HEK293 (cell line): ENCODE results near the gene EEF1AKMT4.

Experiments
- CTCF ChIA-PET: fragments of 350-600 bp; formaldehyde crosslinking; extraction: SDS; loops from one replicate; lab custom pipeline; 2021; ENCODE audit warnings: antibody characterized with exemption; lab: Yijun Ruan, JAX
- POLR2A ChIA-PET: fragments of 300-600 bp; formaldehyde crosslinking; extraction: SDS; loops from one replicate; lab custom pipeline; 2020; ENCODE audit warnings: antibody characterized with exemption, inconsistent platforms; lab: Yijun Ruan, JAX
- H3K27ac ChIP-seq: fragments of 200-500 bp; sonication (Bioruptor generic); 2 replicates; pipeline ENCODE4 v1.5.1; 2014; ENCODE audit warnings: low read depth, low read length, control low read depth, inconsistent platforms; ENCODE audit errors: extremely low read depth
- H3K36me3 ChIP-seq, 2 experiments: fragments of 200-500 bp in 1 of 2; sonication (Bioruptor generic) in 1 of 2; 1 replicate in 1 of 2; 2 replicates in 1 of 2; pipeline ENCODE4 v1.5.1; 2014 to 2017; ENCODE audit warnings: inconsistent platforms in 2 of 2, low read length in 2 of 2; ENCODE audit not compliant: control insufficient read depth in 2 of 2, insufficient read depth in 1 of 2
- H3K4me1 ChIP-seq: fragments of 200-500 bp; sonication (Bioruptor generic); 2 replicates; pipeline ENCODE4 v1.5.1; 2014; ENCODE audit warnings: mild to moderate bottlenecking, low read length, inconsistent platforms; ENCODE audit not compliant: control insufficient read depth, insufficient read depth
- H3K4me3 ChIP-seq: 2 replicates; pipeline ENCODE4 v1.5.1; 2011; ENCODE audit warnings: low read depth, mild to moderate bottlenecking, control low read depth, low read length, moderate library complexity
- H3K9me3 ChIP-seq: fragments of 200-500 bp; sonication (Bioruptor generic); 2 replicates; pipeline ENCODE4 v1.5.1; 2014; ENCODE audit warnings: low read depth, low read length, inconsistent platforms; ENCODE audit not compliant: control insufficient read depth, insufficient read depth
- PRDM6 ChIP-seq: fragments of 450-650 bp; formaldehyde crosslinking; IDR thresholded peaks from 2 replicates; pipeline ENCODE4 v1.5.1; 2017; ENCODE audit warnings: missing biosample characterization, missing genetic modification characterization
- RBAK ChIP-seq: fragments of 450-650 bp; formaldehyde crosslinking; IDR thresholded peaks from 2 replicates; pipeline ENCODE4 v1.5.1; 2016; ENCODE audit warnings: missing biosample characterization, missing genetic modification characterization
- WT1 ChIP-seq: fragments of 450-650 bp; formaldehyde crosslinking; IDR thresholded peaks from 2 replicates; pipeline ENCODE4 v1.5.1; 2016; ENCODE audit warnings: missing biosample characterization, missing genetic modification characterization
- YY1 ChIP-seq: fragments of 450-650 bp; formaldehyde crosslinking; IDR thresholded peaks from 2 replicates; pipeline ENCODE4 v1.5.1; 2018; ENCODE audit warnings: missing biosample characterization, missing genetic modification characterization
- YY2 ChIP-seq: fragments of 450-650 bp; formaldehyde crosslinking; IDR thresholded peaks from 2 replicates; pipeline ENCODE4 v1.5.1; 2016; ENCODE audit warnings: missing biosample characterization, missing genetic modification characterization
- ZIC2 ChIP-seq: fragments of 450-650 bp; formaldehyde crosslinking; IDR thresholded peaks from 2 replicates; pipeline ENCODE4 v1.5.1; 2016; ENCODE audit warnings: missing biosample characterization, missing genetic modification characterization
- ZNF148 ChIP-seq: fragments of 450-650 bp; formaldehyde crosslinking; IDR thresholded peaks from 2 replicates; pipeline ENCODE4 v1.5.0; 2017; ENCODE audit warnings: missing biosample characterization, missing genetic modification characterization, borderline replicate concordance
- ZNF266 ChIP-seq: fragments of 450-650 bp; formaldehyde crosslinking; IDR thresholded peaks from 2 replicates; pipeline ENCODE4 v1.5.1; 2016; ENCODE audit warnings: missing biosample characterization, missing genetic modification characterization, low read depth
- ZNF274 ChIP-seq, 2 experiments: fragments of 200-500 bp in 1 of 2; fragments of 450-650 bp in 1 of 2; sonication (Bioruptor generic) in 1 of 2; formaldehyde crosslinking in 1 of 2; IDR thresholded peaks; 2 replicates each; pipeline versions ENCODE4 v1.5.1 to v1.6.1; 2014 to 2016; ENCODE audit warnings: borderline replicate concordance in 1 of 2, inconsistent platforms in 1 of 2, low read length in 1 of 2, missing biosample characterization in 1 of 2, missing genetic modification characterization in 1 of 2
- ZNF280C ChIP-seq: fragments of 450-650 bp; formaldehyde crosslinking; IDR thresholded peaks from 2 replicates; pipeline ENCODE4 v1.5.1; 2016; ENCODE audit warnings: missing biosample characterization, missing genetic modification characterization
- ZNF311 ChIP-seq: fragments of 450-650 bp; formaldehyde crosslinking; IDR thresholded peaks from 2 replicates; pipeline ENCODE4 v1.5.1; 2017; ENCODE audit warnings: missing biosample characterization, missing genetic modification characterization, borderline replicate concordance
- ZNF571 ChIP-seq: fragments of 450-650 bp; formaldehyde crosslinking; IDR thresholded peaks from 2 replicates; pipeline ENCODE4 v1.5.0; 2017; ENCODE audit warnings: missing biosample characterization, missing genetic modification characterization
- ZNF639 ChIP-seq: fragments of 450-650 bp; formaldehyde crosslinking; IDR thresholded peaks from 2 replicates; pipeline ENCODE4 v1.5.1; 2016; ENCODE audit warnings: missing biosample characterization, missing genetic modification characterization
- ZNF645 ChIP-seq: fragments of 450-650 bp; formaldehyde crosslinking; IDR thresholded peaks from 2 replicates; pipeline ENCODE4; 2016; ENCODE audit warnings: missing biosample characterization, missing genetic modification characterization
- ZNF654 ChIP-seq: fragments of 450-650 bp; formaldehyde crosslinking; IDR thresholded peaks from 2 replicates; pipeline ENCODE4 v1.5.1; 2016; ENCODE audit warnings: low read depth, missing biosample characterization, missing genetic modification characterization
- ZNF704 ChIP-seq: fragments of 450-650 bp; formaldehyde crosslinking; IDR thresholded peaks from 2 replicates; pipeline ENCODE4 v1.5.1; 2016; ENCODE audit warnings: missing biosample characterization, missing genetic modification characterization
- ZNF830 ChIP-seq: fragments of 450-650 bp; IDR thresholded peaks from 2 replicates; pipeline ENCODE4 v1.5.0; 2018; ENCODE audit warnings: missing biosample characterization, missing genetic modification characterization, low read depth, mild to moderate bottlenecking, moderate library complexity

Gene EEF1AKMT4

GRCh38 chr3:184211297-184211696 is 38.2 kb upstream of the EEF1AKMT4 start (continued):
- TF ChIP-seq ZNF639 (tag by site-specific recombination) = no peak
- no peak for TF ChIP-seq RBAK (tag by site-specific recombination)
- TF ChIP-seq ZNF280C (tag by site-specific recombination) = no peak
- no peak for TF ChIP-seq ZNF311 (tag by site-specific recombination)
- TF ChIP-seq ZNF645 (tag by site-specific recombination) = no peak
- no peak for TF ChIP-seq YY1 (tag by site-specific recombination)
- no peak for TF ChIP-seq ZNF148

- Histone ChIP-seq H3K27ac (no peak overlapping the region), H3K36me3 (no peaks in the 10 kb centered on the region), H3K4me3 (no peak overlapping the region), H3K4me1 (no peaks in the 10 kb centered on the region), H3K9me3 (no peaks in the 10 kb centered on the region)
- CTCF ChIA-PET = interaction anchor here (1.2 kb wide), 1 partner anchor 16 kb away, joined by 4 read pairs; no protein-coding TSS in a partner anchor
- TF ChIP-seq YY1 (tag by site-specific recombination) (no peak), ZNF704 (tag by site-specific recombination) (no peak), ZNF654 (no peak), ZNF571 (no peak), PRDM6 (tag by site-specific recombination) (no peak), WT1 (tag by site-specific recombination) (no peak)
- POLR2A ChIA-PET = no interaction called here
Measured at GRCh38 chr3:184211718-184212117, 37.8 kb upstream of the EEF1AKMT4 start.

- no peaks in the 10 kb centered on the region for H3K36me3 ChIP-seq
- ChIA-PET CTCF (interaction anchor here (0.5 to 3.0 kb wide), 3 partner anchors 8 to 72 kb away, joined by 3 to 25 read pairs (median 5); no protein-coding TSS in a partner anchor), POLR2A (no interaction called here)
- no peaks in the 10 kb centered on the region for H3K4me1 ChIP-seq
- H3K9me3 ChIP-seq = no peaks in the 10 kb centered on the region
- H3K4me3 ChIP-seq = no peak overlapping the region
- TF ChIP-seq ZNF830 (tag by site-specific recombination) (no peak), ZNF274 (IDR thresholded peaks at IDR 0.05; ENCODE audit: low read length) (no peak), ZNF274 (tag by site-specific recombination; IDR thresholded peaks at IDR 0.05; ENCODE audit: borderline replicate concordance) (no peak), YY2 (no peak), ZIC2 (tag by site-specific recombination) (0 out of 2 replicates have a peak, but pooled peaks have one; percentile 22), ZNF266 (tag by site-specific recombination) (no peak)
- TF ChIP-seq, all 188 proteins: peak for 1
- no peak overlapping the region for H3K27ac ChIP-seq
Measured at GRCh38 chr3:184218814-184219213, 30.7 kb upstream of the EEF1AKMT4 start.
